Thymus (tissue), 14 donors: Measurements from ENCODE around the gene ERFL. TPM values are rescaled to one million over a fixed set of nuclear protein-coding genes. Genes with fewer than 3 reads are reported as not detected.

Experiments used
- DNase-seq, 9 donors: peaks; one replicate each; pipeline ENCODE4 v3.0.0-alpha.2; 2013; ENCODE audit warnings: low spot score in 9 of 9, low read depth in 6 of 9, missing footprints in 1 of 9
- H3K27ac ChIP-seq, 2 donors: one replicate each; pipeline ENCODE4 v1.5.1; 2013; ENCODE audit warnings: control low read depth in 1 of 2, low read depth in 1 of 2, low read length in 1 of 2, mild to moderate bottlenecking in 1 of 2, moderate library complexity in 1 of 2
- H3K27me3 ChIP-seq, 2 donors: one replicate each; pipeline ENCODE4 v1.5.1; 2013; ENCODE audit warnings: low read length in 1 of 2; ENCODE audit not compliant: control insufficient read depth in 2 of 2, insufficient read depth in 1 of 2
- H3K36me3 ChIP-seq, 2 donors: one replicate each; pipeline ENCODE4 v1.5.1; 2013; ENCODE audit warnings: low read length in 1 of 2, mild to moderate bottlenecking in 1 of 2, moderate library complexity in 1 of 2; ENCODE audit not compliant: control insufficient read depth in 2 of 2, insufficient read depth in 2 of 2
- H3K4me1 ChIP-seq, 2 donors: one replicate each; pipeline ENCODE4 v1.5.1; 2013; ENCODE audit warnings: low read length in 2 of 2; ENCODE audit not compliant: control insufficient read depth in 2 of 2, insufficient read depth in 2 of 2
- H3K4me3 ChIP-seq, 2 donors: one replicate each; pipeline ENCODE4 v1.5.1; 2013; ENCODE audit warnings: low read length in 2 of 2, control low read depth in 1 of 2, mild to moderate bottlenecking in 1 of 2
- H3K9me3 ChIP-seq, 2 donors: one replicate each; pipeline ENCODE4 v1.5.1; 2013; ENCODE audit warnings: low read length in 1 of 2, mild to moderate bottlenecking in 1 of 2; ENCODE audit not compliant: control insufficient read depth in 2 of 2, insufficient read depth in 1 of 2
- WGBS: extraction: QIAGEN DNeasy Blood & Tissue Kit; methylation state at CpG from one replicate; pipeline ENCODE4 v1.1.7; 2013; 5-methylcytosine and 5-hydroxymethylcytosine counted together
- long read RNA-seq, 10 donors: transcript quantifications; one replicate each; lab custom pipeline, GENCODE V29; 2026
- polyA plus RNA-seq: library from polyadenylated mRNA; stranded (reverse); fragments of 200-250 nt; gene quantifications from one replicate; pipeline ENCODE4 v1.2.3, GENCODE V29; 2013
- total RNA-seq: library from RNA; stranded (reverse); fragments of 120-200 nt; gene quantifications from one replicate; pipeline ENCODE4 v1.2.4, GENCODE V29; 2013
- donor health status: healthy.

The ERFL gene
- total RNA-seq (0.09 TPM), polyA plus RNA-seq (3.5 TPM)
- long read RNA-seq, donor 1 = 0 reads
- long read RNA-seq, donor 2, partial matches to known transcripts = 5 of 5 reads
- long read RNA-seq, donor 2, other reads (novel, unspliced or antisense) = 0 of 5 reads
- long read RNA-seq, donor 3 = 0 reads
- long read RNA-seq, donor 4 = 0 reads
- long read RNA-seq, donor 5 = 0 reads
- long read RNA-seq, donor 6 = 0 reads
- long read RNA-seq, donor 7 = 0 reads
- long read RNA-seq, donor 8 = 0 reads
- long read RNA-seq, donor 9 = 0 reads
- long read RNA-seq, donor 10 = 0 reads

GRCh38 chr19:41928221-41928683 lies at the start of gene ERFL:
Gene ERFL, minus strand, starts transcription at chr19:41928449. Its CDS starts 15,530 bp downstream, at chr19:41912919.
- DNase-seq = peak in 1 of 9 donors; percentile 32
- H3K27me3 ChIP-seq = peaks cover 43 to 96% of the 10 kb centered on the region in 2 donors
- peaks cover 1 to 5% of the 10 kb centered on the region in 2 donors for H3K9me3 ChIP-seq
- peaks cover 14 to 32% of the 10 kb centered on the region in 2 donors for H3K4me1 ChIP-seq
- peak within 1 kb of the TSS; percentile 38 to 54 for H3K4me3 ChIP-seq
- H3K27ac ChIP-seq = peak within 1 kb of the TSS in 1 of 2 donors; percentile 62
- WGBS = under 1% methylated on average over 48 of the region's 49 CpGs
- no peaks in the 10 kb centered on the region for H3K36me3 ChIP-seq

- no peak for DNase-seq
Measured at GRCh38 chr19:41977916-41978315, 49.7 kb upstream of the ERFL start.

GRCh38 chr19:41974652-41975051 lies 46.4 kb upstream of the ERFL start:
- WGBS = 89% methylated on average over 8 of the region's 8 CpGs
- H3K9me3 ChIP-seq = peaks cover 0 to 3% of the 10 kb centered on the region in 2 donors
- DNase-seq = no peak
- H3K4me1 ChIP-seq = no peaks in the 10 kb centered on the region
- no peak overlapping the region for H3K27ac ChIP-seq
- H3K27me3 ChIP-seq = no peaks in the 10 kb centered on the region
- peaks cover 3 to 16% of the 10 kb centered on the region in 2 donors for H3K36me3 ChIP-seq
- no peak overlapping the region for H3K4me3 ChIP-seq

More at GRCh38 chr19:41977916-41978315, 49.7 kb upstream of the ERFL start:
- H3K9me3 ChIP-seq = peaks cover 0 to 2% of the 10 kb centered on the region in 2 donors
- H3K27ac ChIP-seq = no peak overlapping the region
- no peak overlapping the region for H3K4me3 ChIP-seq
- no peaks in the 10 kb centered on the region for H3K27me3 ChIP-seq
- peaks cover 3 to 22% of the 10 kb centered on the region in 2 donors for H3K36me3 ChIP-seq
- WGBS = 96% methylated on average over 22 of the region's 22 CpGs
- H3K4me1 ChIP-seq = no peaks in the 10 kb centered on the region

- H3K9me3 ChIP-seq = peaks cover 0 to 3% of the 10 kb centered on the region in 2 donors
- H3K36me3 ChIP-seq = peaks cover 5 to 7% of the 10 kb centered on the region in 2 donors
- no peaks in the 10 kb centered on the region for H3K27me3 ChIP-seq
- peaks cover 5 to 14% of the 10 kb centered on the region in 2 donors for H3K4me1 ChIP-seq
- 95% methylated on average over 11 of the region's 11 CpGs for WGBS
- H3K4me3 ChIP-seq = no peak overlapping the region
- DNase-seq = no peak
- H3K27ac ChIP-seq = no peak overlapping the region
Measured at GRCh38 chr19:41971363-41971762, 43.1 kb upstream of the ERFL start.

- Histone ChIP-seq H3K27me3 (no peaks in the 10 kb centered on the region), H3K36me3 (peaks cover 0 to 3% of the 10 kb centered on the region in 2 donors), H3K4me1 (peaks cover 7 to 28% of the 10 kb centered on the region in 2 donors), H3K27ac (no peak overlapping the region), H3K4me3 (no peak overlapping the region), H3K9me3 (peaks cover 0 to 7% of the 10 kb centered on the region in 2 donors)
- no peak for DNase-seq
- 98% methylated on average over 19 of the region's 19 CpGs for WGBS
Measured at GRCh38 chr19:41969772-41970458, 41.7 kb upstream of the ERFL start.

GRCh38 chr19:41968751-41969595 lies 40.7 kb upstream of the ERFL start:
- 95% methylated on average over 28 of the region's 28 CpGs for WGBS
- Histone ChIP-seq H3K4me1 (peaks cover 7 to 34% of the 10 kb centered on the region in 2 donors), H3K9me3 (peaks cover 0 to 7% of the 10 kb centered on the region in 2 donors), H3K4me3 (no peak overlapping the region), H3K27ac (no peak overlapping the region), H3K27me3 (no peaks in the 10 kb centered on the region), H3K36me3 (peaks cover 0 to 3% of the 10 kb centered on the region in 2 donors)
- no peak for DNase-seq

GRCh38 chr19:41967054-41967783 lies 39.0 kb upstream of the ERFL start:
- H3K27me3 ChIP-seq = no peaks in the 10 kb centered on the region
- peaks cover 0 to 3% of the 10 kb centered on the region in 2 donors for H3K36me3 ChIP-seq
- peak overlapping the region in 1 of 2 donors; percentile 11 for H3K27ac ChIP-seq
- peaks cover 0 to 4% of the 10 kb centered on the region in 2 donors for H3K9me3 ChIP-seq
- no peak overlapping the region for H3K4me3 ChIP-seq
- peaks cover 7 to 34% of the 10 kb centered on the region in 2 donors for H3K4me1 ChIP-seq
- 37% methylated on average over 26 of the region's 26 CpGs for WGBS
- DNase-seq = peak in 2 of 9 donors; percentile 32 to 59

GRCh38 chr19:41965106-41965505 lies 36.9 kb upstream of the ERFL start:
- peaks cover 7 to 34% of the 10 kb centered on the region in 2 donors for H3K4me1 ChIP-seq
- peak in 6 of 9 donors; percentile 47 to 86 (median 64) for DNase-seq
- H3K4me3 ChIP-seq = no peak overlapping the region
- H3K27ac ChIP-seq = peak overlapping the region in 1 of 2 donors; percentile 74
- WGBS = 33% methylated on average over 5 of the region's 5 CpGs
- peaks cover 0 to 3% of the 10 kb centered on the region in 2 donors for H3K36me3 ChIP-seq
- peaks cover 0 to 4% of the 10 kb centered on the region in 2 donors for H3K9me3 ChIP-seq
- H3K27me3 ChIP-seq = no peaks in the 10 kb centered on the region
